ENCODE measurements around the gene WFDC8.

DNA sequence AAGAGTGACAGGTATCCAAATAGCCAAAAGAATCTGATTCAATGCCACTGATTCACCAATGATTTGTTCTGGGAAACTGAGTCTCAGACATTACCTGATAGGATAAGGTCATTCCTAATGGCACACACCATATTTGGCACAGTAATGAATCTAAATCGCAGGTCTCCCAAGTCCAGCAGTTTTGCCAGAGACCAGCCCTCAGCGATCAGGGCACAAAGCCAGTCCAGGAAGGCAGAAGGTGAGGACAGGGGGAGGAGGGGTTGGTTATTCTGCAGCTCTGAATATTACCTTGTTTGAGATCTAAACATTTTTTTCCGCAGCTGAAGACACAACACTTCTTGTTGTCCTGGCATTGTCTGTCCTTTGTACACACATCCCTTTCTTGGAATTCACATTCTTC lies 33.7 kb downstream of the WFDC8 start:
- no peak for TF ChIP-seq CTCF (conservative IDR thresholded peaks at IDR 0.05 in 1 of 2, IDR thresholded peaks at IDR 0.05 in 1 of 2; ENCODE audit: extremely low read depth in 1 of 2, insufficient read depth in 1 of 2, low read depth in 1 of 2, low read length in 2 of 2)
- TF ChIP-seq EZH2 (IDR thresholded peaks at IDR 0.05; ENCODE audit: borderline replicate concordance, low read length), result no peak

Data from mammary epithelial cell (primary cell).